OCI-LY7 (cell line): Measurements from ENCODE around the gene THEMIS. TPM values are rescaled to one million over a fixed set of nuclear protein-coding genes. Genes with fewer than 3 reads are reported as not detected.

Experiments
- BruUV-seq: library from RNA; stranded (reverse); fragments of 400-500 nt; replicated peaks from 2 replicates; lab custom pipeline; 2021; lab: Mats Ljungman, UMichigan
- CTCF ChIA-PET: fragments of 300-600 bp; sonication (Branson Sonifier 250); formaldehyde crosslinking; loops from one replicate; lab custom pipeline; 2022; ENCODE audit warnings: antibody characterized with exemption; ENCODE audit not compliant: unreplicated experiment; lab: Charles Lee
- POLR2A ChIA-PET: fragments of 300-600 bp; sonication (Branson Sonifier 250); formaldehyde crosslinking; loops from one replicate; lab custom pipeline; 2022; ENCODE audit warnings: antibody characterized with exemption; lab: Charles Lee
- DNase-seq: peaks from one replicate; pipeline ENCODE4 v3.0.0-alpha.2; 2015; ENCODE audit warnings: low spot score
- H2AFZ ChIP-seq: fragments of 200-600 bp; sonication (generic), shearing (Covaris generic); 2 replicates; pipeline ENCODE4 v1.6.1; 2014; ENCODE audit warnings: mild to moderate bottlenecking, antibody characterized with exemption, low read length, moderate library complexity
- H3K27ac ChIP-seq: fragments of 200-600 bp; sonication (generic); 2 replicates; pipeline ENCODE4 v1.5.1; 2014; ENCODE audit warnings: mixed run types, low read depth, mild to moderate bottlenecking, moderate library complexity, low read length, inconsistent platforms; ENCODE audit not compliant: poor library complexity, severe bottlenecking
- H3K36me3 ChIP-seq: fragments of 200-600 bp; sonication (generic); 2 replicates; pipeline ENCODE4 v1.6.1; 2014; ENCODE audit warnings: mild to moderate bottlenecking, antibody characterized with exemption, low read length, moderate library complexity, mixed read lengths; ENCODE audit not compliant: insufficient read depth
- H3K4me1 ChIP-seq: fragments of 200-600 bp; sonication (generic); 2 replicates; pipeline ENCODE4 v1.5.1; 2014; ENCODE audit warnings: mild to moderate bottlenecking, low read length; ENCODE audit not compliant: insufficient read depth, poor library complexity, severe bottlenecking
- H3K4me2 ChIP-seq: fragments of 200-600 bp; sonication (generic); 2 replicates; pipeline ENCODE4 v1.6.1; 2014; ENCODE audit warnings: mild to moderate bottlenecking, low read length
- H3K4me3 ChIP-seq: fragments of 200-600 bp; sonication (generic); 2 replicates; pipeline ENCODE4 v1.5.1; 2014; ENCODE audit warnings: mild to moderate bottlenecking, low read depth, low read length; ENCODE audit not compliant: poor library complexity, severe bottlenecking
- H3K79me2 ChIP-seq: fragments of 200-600 bp; sonication (generic); 2 replicates; pipeline ENCODE4 v1.6.1; 2016; ENCODE audit warnings: low read depth, mild to moderate bottlenecking, low read length, moderate library complexity, mixed read lengths; ENCODE audit not compliant: insufficient read depth
- H3K9me2 ChIP-seq: fragments of 200-600 bp; sonication (generic); 2 replicates; pipeline ENCODE4 v1.6.1; 2016; ENCODE audit warnings: mild to moderate bottlenecking, low read length, mixed read lengths; ENCODE audit not compliant: insufficient read depth
- H3K9me3 ChIP-seq: fragments of 200-600 bp; sonication (generic); 2 replicates; pipeline ENCODE4 v1.6.1; 2014; ENCODE audit warnings: mild to moderate bottlenecking, mixed run types, low read length, mixed read lengths
- H4K20me1 ChIP-seq: fragments of 200-600 bp; sonication (generic); 2 replicates; pipeline ENCODE4 v1.6.1; 2014; ENCODE audit warnings: mild to moderate bottlenecking, antibody characterized with exemption, low read length, moderate library complexity, mixed read lengths; ENCODE audit not compliant: insufficient read depth
- EZH2phosphoT487 ChIP-seq: fragments of 200-600 bp; sonication (generic); IDR thresholded peaks from 2 replicates; pipeline ENCODE4 v1.6.1; 2018; ENCODE audit warnings: low read depth, borderline replicate concordance, mild to moderate bottlenecking, mixed run types, antibody characterized with exemption, low read length, moderate library complexity, mixed read lengths
- intact Hi-C: fragments of 100-400 bp; cut with micrococcal nuclease; formaldehyde crosslinking; loops from one replicate; pipeline ENCODE4 v1.10.0; 2022; ENCODE audit not compliant: unreplicated experiment
- total RNA-seq, 2 experiments: library from RNA; depleted of rRNA in 1 of 2; stranded (reverse); fragments of >200 nt in 1 of 2; shearing (Covaris generic) in 1 of 2; gene quantifications; 2 replicates each; pipeline ENCODE4 v1.2.3, GENCODE V29; 2014 to 2022
- TF ChIP-seq, protein P1 (sequence below): fragments of 200-600 bp; sonication (generic); conservative IDR thresholded peaks from 2 replicates; pipeline ENCODE4 v1.5.1; 2014; ENCODE audit warnings: mild to moderate bottlenecking, antibody characterized with exemption, low read length, moderate library complexity, mixed read lengths

The THEMIS gene
- total RNA-seq, 2 experiments from 2014 or later, result not detected

DNA sequence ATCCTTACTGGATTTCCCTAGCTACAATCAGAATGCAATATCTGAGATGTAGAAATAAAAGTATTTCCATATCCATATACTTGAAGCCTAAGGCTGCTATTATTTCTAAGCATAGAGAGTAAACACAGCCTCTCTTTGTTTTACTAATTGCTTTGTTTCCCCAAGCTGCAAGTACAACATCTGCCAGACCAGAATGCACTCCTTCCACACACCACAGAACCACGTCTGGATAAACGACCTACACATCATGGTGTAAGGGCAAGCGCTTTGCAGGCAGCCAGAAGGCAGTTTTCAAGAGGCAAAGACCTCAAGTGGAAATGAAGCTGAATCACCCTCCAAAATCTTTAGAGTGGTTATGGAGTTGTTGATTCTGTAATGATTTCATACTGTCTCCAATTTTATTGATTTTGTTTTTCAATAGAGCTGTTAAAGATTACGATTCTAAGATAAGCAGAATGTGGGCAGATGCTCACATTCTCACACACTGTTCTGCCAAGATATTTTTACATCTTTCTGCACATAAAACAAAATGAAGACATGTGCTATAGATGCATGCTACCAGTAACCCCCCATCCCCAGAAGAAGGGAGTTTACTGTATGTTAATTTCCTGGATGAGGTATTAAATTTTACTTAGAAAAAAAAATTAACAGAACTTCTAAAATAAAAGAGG lies 88.8 kb downstream of the THEMIS start:
- BruUV-seq, result no TSS peak
- no peaks in the 10 kb centered on the region for H4K20me1 ChIP-seq
- no peak for DNase-seq
- no peak overlapping the region for H3K4me2 ChIP-seq
- intact Hi-C loops, result no loop called here
- TF ChIP-seq, protein P1, sequence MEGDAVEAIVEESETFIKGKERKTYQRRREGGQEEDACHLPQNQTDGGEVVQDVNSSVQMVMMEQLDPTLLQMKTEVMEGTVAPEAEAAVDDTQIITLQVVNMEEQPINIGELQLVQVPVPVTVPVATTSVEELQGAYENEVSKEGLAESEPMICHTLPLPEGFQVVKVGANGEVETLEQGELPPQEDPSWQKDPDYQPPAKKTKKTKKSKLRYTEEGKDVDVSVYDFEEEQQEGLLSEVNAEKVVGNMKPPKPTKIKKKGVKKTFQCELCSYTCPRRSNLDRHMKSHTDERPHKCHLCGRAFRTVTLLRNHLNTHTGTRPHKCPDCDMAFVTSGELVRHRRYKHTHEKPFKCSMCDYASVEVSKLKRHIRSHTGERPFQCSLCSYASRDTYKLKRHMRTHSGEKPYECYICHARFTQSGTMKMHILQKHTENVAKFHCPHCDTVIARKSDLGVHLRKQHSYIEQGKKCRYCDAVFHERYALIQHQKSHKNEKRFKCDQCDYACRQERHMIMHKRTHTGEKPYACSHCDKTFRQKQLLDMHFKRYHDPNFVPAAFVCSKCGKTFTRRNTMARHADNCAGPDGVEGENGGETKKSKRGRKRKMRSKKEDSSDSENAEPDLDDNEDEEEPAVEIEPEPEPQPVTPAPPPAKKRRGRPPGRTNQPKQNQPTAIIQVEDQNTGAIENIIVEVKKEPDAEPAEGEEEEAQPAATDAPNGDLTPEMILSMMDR, result no peak
- TF ChIP-seq EZH2phosphoT487, result no peak
- H3K4me3 ChIP-seq, result no peak overlapping the region
- H3K79me2 ChIP-seq, result no peaks in the 10 kb centered on the region
- H2AFZ ChIP-seq, result no peak overlapping the region
- H3K9me3 ChIP-seq, result no peaks in the 10 kb centered on the region
- H3K27ac ChIP-seq, result no peak overlapping the region
- no peaks in the 10 kb centered on the region for H3K4me1 ChIP-seq
- no peaks in the 10 kb centered on the region for H3K9me2 ChIP-seq
- ChIA-PET CTCF (no interaction called here), POLR2A (no interaction called here)
- H3K36me3 ChIP-seq, result no peaks in the 10 kb centered on the region

DNA sequence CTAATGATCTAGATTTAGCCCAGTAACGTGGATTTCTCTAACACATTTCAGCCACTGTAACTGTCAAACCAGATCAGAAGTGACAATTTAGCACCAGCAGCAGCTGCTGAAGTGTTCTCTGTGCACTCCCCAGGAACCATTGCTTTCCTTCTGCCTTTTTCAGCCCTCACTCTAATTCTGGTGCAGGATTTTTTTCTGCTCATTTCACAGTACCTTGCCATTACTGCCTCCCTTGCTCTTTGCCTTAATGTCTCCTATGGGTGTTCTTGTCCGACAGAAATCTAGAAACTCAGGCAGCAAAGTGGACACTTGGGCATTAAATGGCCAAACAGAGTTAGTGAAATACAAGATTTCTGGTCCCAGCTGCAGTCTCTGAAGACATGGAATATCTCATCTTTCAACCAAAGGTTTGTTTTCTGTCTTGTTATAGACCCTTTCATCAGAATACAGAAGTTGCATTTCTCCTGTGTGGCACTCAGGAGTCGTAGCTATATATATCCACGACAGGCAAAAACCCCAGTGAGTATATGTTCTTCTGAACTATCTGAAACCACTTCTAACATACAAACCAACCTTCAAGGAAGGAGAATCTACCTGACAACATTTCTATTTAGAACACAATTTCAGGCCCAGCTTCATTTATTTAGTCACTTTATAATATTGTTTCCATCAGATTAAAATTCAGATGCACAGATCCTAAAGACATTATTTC lies 92.9 kb downstream of the THEMIS start:
- Histone ChIP-seq H3K36me3 (no peaks in the 10 kb centered on the region), H3K4me3 (no peak overlapping the region), H3K4me2 (no peak overlapping the region), H3K9me2 (no peaks in the 10 kb centered on the region), H3K27ac (no peak overlapping the region), H2AFZ (no peak overlapping the region), H3K4me1 (no peaks in the 10 kb centered on the region), H4K20me1 (no peaks in the 10 kb centered on the region), H3K79me2 (no peaks in the 10 kb centered on the region), H3K9me3 (no peaks in the 10 kb centered on the region)
- CTCF ChIA-PET, result no interaction called here
- no peak for DNase-seq
- no peak for TF ChIP-seq EZH2phosphoT487
- TF ChIP-seq, protein P1, result no peak
- POLR2A ChIA-PET, result no interaction called here
- intact Hi-C loops, result no loop called here
- BruUV-seq, result no TSS peak

DNA sequence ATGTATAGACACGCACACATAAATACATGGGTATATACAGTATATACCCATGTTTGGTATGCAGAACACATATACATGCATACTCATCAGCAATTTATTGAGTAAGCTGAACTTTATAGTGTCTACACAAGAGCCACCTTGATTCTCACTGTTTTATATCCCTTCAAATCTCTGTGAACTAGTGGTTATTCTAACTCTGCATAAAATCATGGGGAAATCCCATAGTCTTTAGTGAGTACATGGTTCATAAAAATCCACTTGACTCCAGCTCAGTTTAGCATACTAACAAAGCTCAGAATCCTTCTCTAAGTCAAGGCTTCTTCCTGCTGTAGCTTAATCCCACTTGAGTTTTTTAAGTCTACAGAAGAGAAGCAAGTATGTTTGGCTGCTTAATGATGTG lies 104.1 kb downstream of the THEMIS start:
- Histone ChIP-seq H3K36me3 (no peaks in the 10 kb centered on the region), H3K4me2 (no peak overlapping the region), H2AFZ (no peak overlapping the region), H3K9me2 (no peaks in the 10 kb centered on the region), H3K9me3 (no peaks in the 10 kb centered on the region), H4K20me1 (no peaks in the 10 kb centered on the region), H3K79me2 (no peaks in the 10 kb centered on the region), H3K27ac (no peak overlapping the region), H3K4me1 (no peaks in the 10 kb centered on the region), H3K4me3 (no peak overlapping the region)
- ChIA-PET POLR2A (no interaction called here), CTCF (no interaction called here)
- DNase-seq, result no peak
- TF ChIP-seq, protein P1, result no peak
- TF ChIP-seq EZH2phosphoT487, result no peak
- intact Hi-C loops, result no loop called here
- BruUV-seq, result no TSS peak
